Stimulated activated memory B cell treated with anti-CD40 and anti-IgM and Interleukin-4, amounts not matched to agents 10 μg/mL and 1 μg/mL and 100 μg/mL, for 72 hours (primary cell): ENCODE data around the gene TMEM178B.

Source experiments
- ATAC-seq: fragments of 150-1000 bp; cut with Tn5 transposase; 2 replicates; pipeline ENCODE4 v1.10.0; 2021
- H3K27ac Mint-ChIP-seq: one replicate; pipeline ENCODE4 v1.8.0; 2022; ENCODE audit warnings: mild to moderate bottlenecking, mixed read lengths
- H3K27me3 Mint-ChIP-seq: one replicate; pipeline ENCODE4 v1.8.0; 2022; ENCODE audit warnings: mixed read lengths
- H3K36me3 Mint-ChIP-seq: one replicate; pipeline ENCODE4 v1.8.0; 2022; ENCODE audit warnings: mixed read lengths
- H3K4me1 Mint-ChIP-seq: one replicate; pipeline ENCODE4 v1.8.0; 2022; ENCODE audit warnings: mixed read lengths
- H3K4me3 Mint-ChIP-seq: one replicate; pipeline ENCODE4 v1.8.0; 2022; ENCODE audit warnings: mild to moderate bottlenecking, moderate library complexity, mixed read lengths
- H3K9me3 Mint-ChIP-seq: one replicate; pipeline ENCODE4 v1.8.0; 2022; ENCODE audit warnings: mixed read lengths

TMEM178B gene

DNA sequence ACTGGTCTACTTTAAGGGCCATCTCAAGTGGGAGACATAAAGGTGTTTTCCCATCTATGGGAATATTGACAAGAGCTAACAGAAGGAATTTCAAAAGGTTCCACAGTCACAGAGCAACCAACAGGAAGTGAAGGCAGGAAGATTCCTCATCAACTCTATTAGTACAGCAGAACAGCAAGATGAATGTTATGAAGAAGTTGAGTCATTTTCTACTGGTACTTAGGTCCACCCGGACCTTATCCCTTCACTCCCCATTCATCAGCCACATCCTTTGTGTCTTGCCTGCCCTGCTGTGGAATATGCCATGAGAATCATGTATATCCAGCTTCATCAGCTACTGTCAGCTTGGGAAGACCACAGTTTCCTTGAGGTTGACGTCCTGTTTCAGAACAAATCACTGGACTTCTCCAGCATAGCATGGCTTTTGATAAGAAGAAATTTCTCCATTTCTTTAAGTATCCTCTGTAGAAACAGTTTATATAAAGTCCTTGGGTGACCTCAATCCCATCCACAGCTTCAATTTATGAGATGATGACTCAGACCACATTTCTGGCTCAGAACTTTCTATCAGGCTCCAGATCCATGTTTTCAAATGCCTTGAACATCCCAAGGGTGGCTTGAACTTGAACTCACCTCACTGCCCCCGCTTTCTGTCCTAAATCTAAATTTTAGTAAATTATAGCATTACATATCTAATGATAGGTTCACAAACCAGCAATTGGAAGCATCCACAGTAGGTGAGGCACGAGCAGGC, 392.5 kb downstream of the TMEM178B start:
- no peak for ATAC-seq
- H3K4me1 Mint-ChIP-seq = no peaks in the 10 kb centered on the region

DNA sequence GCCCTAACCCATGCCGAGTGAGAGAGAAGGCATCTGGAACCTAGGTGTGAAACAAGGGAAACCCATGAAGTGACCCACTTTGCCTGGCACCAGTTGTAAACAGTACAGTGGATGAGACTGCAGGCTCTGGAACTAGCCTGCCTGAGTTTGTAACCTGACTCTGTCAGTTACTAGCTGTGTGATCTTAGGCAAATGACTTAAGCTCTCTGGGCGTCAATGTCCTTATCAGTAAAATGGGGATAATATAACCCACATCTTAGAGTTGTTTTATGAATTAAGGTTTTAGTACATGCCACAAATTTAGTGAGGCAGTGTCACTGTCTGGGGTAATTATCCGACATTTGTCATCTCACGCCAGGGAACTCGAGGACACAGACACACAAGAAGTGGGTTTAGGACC, 394.5 kb downstream of the TMEM178B start:
- Mint-ChIP-seq H3K4me3 (no peak overlapping the region), H3K27ac (no peak overlapping the region), H3K9me3 (no peaks in the 10 kb centered on the region), H3K27me3 (peaks cover 18% of the 10 kb centered on the region), H3K36me3 (no peaks in the 10 kb centered on the region), H3K4me1 (no peaks in the 10 kb centered on the region)
- no peak for ATAC-seq

More for the DNA sequence above, 392.5 kb downstream of the TMEM178B start:
- no peak overlapping the region for H3K27ac Mint-ChIP-seq
- H3K9me3 Mint-ChIP-seq = no peaks in the 10 kb centered on the region
- no peaks in the 10 kb centered on the region for H3K36me3 Mint-ChIP-seq
- peaks cover 30% of the 10 kb centered on the region for H3K27me3 Mint-ChIP-seq
- no peak overlapping the region for H3K4me3 Mint-ChIP-seq

GRCh38 chr7:141475679-141476078, 401.8 kb downstream of the TMEM178B start:
- no peaks in the 10 kb centered on the region for H3K9me3 Mint-ChIP-seq
- H3K36me3 Mint-ChIP-seq = no peaks in the 10 kb centered on the region
- no peak overlapping the region for H3K4me3 Mint-ChIP-seq

DNA sequence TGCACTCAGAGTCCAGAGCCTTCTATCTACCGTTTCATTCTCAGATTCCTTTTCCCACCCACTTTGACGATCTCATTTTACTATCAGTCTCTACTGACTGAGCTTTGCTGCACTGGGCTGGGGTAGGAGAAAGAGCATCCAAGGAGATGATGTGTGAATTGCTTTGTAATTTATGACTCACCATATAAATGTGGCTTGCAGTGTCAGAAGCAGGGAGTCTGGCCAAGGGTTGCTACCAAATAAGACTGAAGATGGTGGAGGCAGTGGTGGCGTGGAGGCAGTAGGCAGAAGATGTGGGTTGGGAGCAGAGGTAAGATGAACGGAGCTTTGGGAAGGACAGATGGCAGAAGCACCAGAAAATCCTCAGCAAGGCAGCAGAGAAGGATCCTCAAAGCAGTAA, 404.0 kb downstream of the TMEM178B start:
- no peak overlapping the region for H3K4me3 Mint-ChIP-seq
- no peaks in the 10 kb centered on the region for H3K9me3 Mint-ChIP-seq
- H3K36me3 Mint-ChIP-seq = no peaks in the 10 kb centered on the region
- H3K27ac Mint-ChIP-seq = no peak overlapping the region
- H3K4me1 Mint-ChIP-seq = no peaks in the 10 kb centered on the region
- no peak for ATAC-seq
- H3K27me3 Mint-ChIP-seq = peaks cover 9% of the 10 kb centered on the region

More at GRCh38 chr7:141475679-141476078, 401.8 kb downstream of the TMEM178B start:
- no peak overlapping the region for H3K27ac Mint-ChIP-seq
- no peaks in the 10 kb centered on the region for H3K4me1 Mint-ChIP-seq
- ATAC-seq = no peak
- peaks cover 3% of the 10 kb centered on the region for H3K27me3 Mint-ChIP-seq

DNA sequence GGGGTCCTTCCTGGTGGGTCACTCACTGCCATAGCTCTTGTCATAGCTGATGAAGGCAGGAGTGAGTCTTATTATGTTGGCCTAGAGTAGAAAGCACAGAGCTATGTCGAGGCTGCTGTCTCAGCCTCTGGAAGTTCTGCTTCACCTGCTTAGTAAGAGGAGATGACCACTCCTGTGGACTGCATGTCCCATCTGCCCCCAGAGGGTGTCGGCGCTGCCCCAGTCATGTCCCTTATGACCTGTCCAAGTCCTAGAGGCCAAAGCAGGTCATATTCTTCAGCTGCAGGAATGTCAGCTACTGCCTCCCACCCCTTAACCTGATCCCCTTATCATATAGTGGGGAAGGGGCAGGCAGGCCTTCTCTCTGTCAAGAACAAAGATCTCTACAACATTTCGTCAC, 405.0 kb downstream of the TMEM178B start:
- no peak for ATAC-seq
- Mint-ChIP-seq H3K36me3 (no peaks in the 10 kb centered on the region), H3K4me3 (no peak overlapping the region), H3K27ac (no peak overlapping the region), H3K27me3 (peaks cover 14% of the 10 kb centered on the region), H3K4me1 (no peaks in the 10 kb centered on the region), H3K9me3 (no peaks in the 10 kb centered on the region)

GRCh38 chr7:141480953-141481352, 407.1 kb downstream of the TMEM178B start:
- Mint-ChIP-seq H3K9me3 (no peaks in the 10 kb centered on the region), H3K27ac (no peak overlapping the region), H3K4me1 (no peaks in the 10 kb centered on the region), H3K4me3 (no peak overlapping the region), H3K36me3 (no peaks in the 10 kb centered on the region), H3K27me3 (peaks cover 15% of the 10 kb centered on the region)
- ATAC-seq = no peak

- H3K4me1 Mint-ChIP-seq = no peaks in the 10 kb centered on the region
- no peaks in the 10 kb centered on the region for H3K36me3 Mint-ChIP-seq
- no peaks in the 10 kb centered on the region for H3K9me3 Mint-ChIP-seq
- no peak overlapping the region for H3K27ac Mint-ChIP-seq
- H3K27me3 Mint-ChIP-seq = peaks cover 15% of the 10 kb centered on the region
- no peak overlapping the region for H3K4me3 Mint-ChIP-seq
- no peak for ATAC-seq
Measured at GRCh38 chr7:141481971-141482370, 408.1 kb downstream of the TMEM178B start.

DNA sequence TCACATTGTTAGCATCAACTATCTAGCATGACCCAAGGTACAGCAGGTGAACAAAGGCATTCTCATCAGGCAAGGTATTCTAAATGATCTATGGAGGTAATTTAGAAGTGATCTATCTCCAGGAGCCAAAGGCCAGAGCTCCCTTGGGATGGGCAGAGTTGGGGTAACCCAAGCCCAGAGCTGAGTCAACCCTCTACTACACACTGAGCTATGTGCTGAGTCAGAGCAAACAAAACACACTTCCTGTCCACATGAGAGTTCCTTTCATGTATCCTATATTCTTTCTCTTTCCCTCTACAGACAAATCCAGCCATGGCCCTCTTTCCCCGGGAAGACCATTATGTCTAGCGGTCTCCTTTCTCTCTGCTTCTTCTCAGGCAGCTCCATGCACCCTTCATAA, 409.2 kb downstream of the TMEM178B start:
- H3K36me3 Mint-ChIP-seq = no peaks in the 10 kb centered on the region
- peaks cover 15% of the 10 kb centered on the region for H3K27me3 Mint-ChIP-seq
- no peak for ATAC-seq
- no peak overlapping the region for H3K27ac Mint-ChIP-seq
- H3K4me1 Mint-ChIP-seq = no peaks in the 10 kb centered on the region
- H3K4me3 Mint-ChIP-seq = no peak overlapping the region
- no peaks in the 10 kb centered on the region for H3K9me3 Mint-ChIP-seq

GRCh38 chr7:141484907-141485306, 411.0 kb downstream of the TMEM178B start:
- H3K27me3 Mint-ChIP-seq = peaks cover 15% of the 10 kb centered on the region
- H3K9me3 Mint-ChIP-seq = no peaks in the 10 kb centered on the region
- H3K4me1 Mint-ChIP-seq = no peaks in the 10 kb centered on the region
- no peak overlapping the region for H3K4me3 Mint-ChIP-seq
- no peak for ATAC-seq
- no peaks in the 10 kb centered on the region for H3K36me3 Mint-ChIP-seq
- no peak overlapping the region for H3K27ac Mint-ChIP-seq

DNA sequence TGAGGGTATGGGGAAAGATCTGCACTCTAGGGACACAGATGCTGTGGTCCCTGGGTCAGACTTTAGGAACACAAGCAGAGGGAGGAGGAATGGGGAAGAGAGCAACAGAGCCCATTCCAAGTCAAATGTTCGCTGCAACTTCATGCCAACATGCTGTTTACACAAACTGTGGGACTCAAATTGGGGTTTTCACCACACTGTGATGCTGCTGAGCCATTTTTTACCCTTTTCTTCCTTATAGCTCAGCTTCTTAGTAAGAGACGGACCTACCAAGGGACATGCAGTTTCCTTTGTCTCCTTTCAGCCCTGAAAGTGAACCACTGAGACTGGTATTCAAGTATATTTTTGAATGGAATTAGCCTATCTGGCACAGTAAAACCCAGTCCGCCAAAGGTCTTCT, 413.1 kb downstream of the TMEM178B start:
- H3K36me3 Mint-ChIP-seq = no peaks in the 10 kb centered on the region
- H3K27ac Mint-ChIP-seq = no peak overlapping the region
- H3K4me1 Mint-ChIP-seq = no peaks in the 10 kb centered on the region
- no peaks in the 10 kb centered on the region for H3K9me3 Mint-ChIP-seq
- no peak overlapping the region for H3K4me3 Mint-ChIP-seq
- no peak for ATAC-seq
- H3K27me3 Mint-ChIP-seq = peaks cover 6% of the 10 kb centered on the region

GRCh38 chr7:141490474-141490873, 416.6 kb downstream of the TMEM178B start:
- ATAC-seq = peak; percentile 42
- no peaks in the 10 kb centered on the region for H3K4me1 Mint-ChIP-seq
- no peaks in the 10 kb centered on the region for H3K36me3 Mint-ChIP-seq
- no peaks in the 10 kb centered on the region for H3K9me3 Mint-ChIP-seq
- H3K27me3 Mint-ChIP-seq = peaks cover 19% of the 10 kb centered on the region
- no peak overlapping the region for H3K4me3 Mint-ChIP-seq
- no peak overlapping the region for H3K27ac Mint-ChIP-seq

GRCh38 chr7:141495057-141495456, 421.2 kb downstream of the TMEM178B start:
- no peaks in the 10 kb centered on the region for H3K36me3 Mint-ChIP-seq
- H3K9me3 Mint-ChIP-seq = no peaks in the 10 kb centered on the region
- no peaks in the 10 kb centered on the region for H3K4me1 Mint-ChIP-seq
- no peak overlapping the region for H3K27ac Mint-ChIP-seq
- H3K27me3 Mint-ChIP-seq = peaks cover 32% of the 10 kb centered on the region
- ATAC-seq = no peak
- no peak overlapping the region for H3K4me3 Mint-ChIP-seq

- Mint-ChIP-seq H3K4me1 (no peaks in the 10 kb centered on the region), H3K36me3 (no peaks in the 10 kb centered on the region), H3K27ac (no peak overlapping the region), H3K4me3 (no peak overlapping the region), H3K27me3 (peaks cover 48% of the 10 kb centered on the region), H3K9me3 (no peaks in the 10 kb centered on the region)
- no peak for ATAC-seq
Measured at GRCh38 chr7:141497391-141497790, 423.5 kb downstream of the TMEM178B start.

DNA sequence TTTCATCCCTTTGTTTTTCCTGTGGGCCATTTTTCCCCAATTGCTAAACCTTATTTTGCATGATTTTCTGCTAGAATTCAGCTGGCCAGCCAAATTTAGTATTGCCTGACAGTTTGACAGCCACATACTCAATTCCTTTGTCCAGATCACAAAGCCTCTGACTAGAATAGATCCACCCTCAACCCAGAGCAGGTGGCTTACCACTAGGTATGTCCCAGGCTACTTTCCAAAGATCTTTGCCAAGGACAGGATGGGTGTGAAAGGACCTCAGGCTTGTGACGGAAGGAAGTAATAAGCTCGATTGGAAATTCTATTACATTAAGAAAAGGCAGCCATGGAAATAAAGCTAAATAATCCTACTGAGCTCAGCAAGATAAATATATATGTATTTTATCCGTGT, 426.7 kb downstream of the TMEM178B start:
- no peaks in the 10 kb centered on the region for H3K9me3 Mint-ChIP-seq
- no peaks in the 10 kb centered on the region for H3K36me3 Mint-ChIP-seq
- no peaks in the 10 kb centered on the region for H3K4me1 Mint-ChIP-seq
- no peak overlapping the region for H3K27ac Mint-ChIP-seq
- no peak overlapping the region for H3K4me3 Mint-ChIP-seq
- no peak for ATAC-seq
- H3K27me3 Mint-ChIP-seq = peaks cover 37% of the 10 kb centered on the region

GRCh38 chr7:141501451-141501850, 427.6 kb downstream of the TMEM178B start:
- Mint-ChIP-seq H3K27me3 (peaks cover 37% of the 10 kb centered on the region), H3K4me3 (no peak overlapping the region), H3K36me3 (no peaks in the 10 kb centered on the region), H3K27ac (no peak overlapping the region), H3K4me1 (no peaks in the 10 kb centered on the region), H3K9me3 (no peaks in the 10 kb centered on the region)
- no peak for ATAC-seq

DNA sequence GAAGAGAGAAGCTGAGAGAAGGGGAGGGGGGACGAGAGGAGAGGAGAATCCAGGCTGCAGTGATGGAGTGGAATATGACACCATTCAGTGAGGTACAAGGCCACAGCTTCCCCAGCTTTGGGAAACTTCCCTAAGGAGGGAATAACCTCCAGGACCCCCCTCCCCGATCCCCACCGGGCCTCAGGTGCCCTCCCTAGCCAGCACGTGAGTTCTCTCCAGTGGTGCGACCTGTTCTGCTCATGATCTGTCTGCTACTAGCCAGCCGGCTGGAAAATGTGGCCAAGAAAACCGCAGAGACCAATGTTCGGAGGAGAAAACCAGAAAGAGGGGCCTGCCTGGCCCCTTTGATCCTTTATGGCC, 437.4 kb downstream of the TMEM178B start:
- H3K36me3 Mint-ChIP-seq = no peaks in the 10 kb centered on the region
- H3K27me3 Mint-ChIP-seq = peaks cover 49% of the 10 kb centered on the region
- H3K4me1 Mint-ChIP-seq = peaks cover 24% of the 10 kb centered on the region
- ATAC-seq = no peak
- H3K9me3 Mint-ChIP-seq = peaks cover 4% of the 10 kb centered on the region
- no peak overlapping the region for H3K27ac Mint-ChIP-seq
- peak overlapping the region; percentile 64 for H3K4me3 Mint-ChIP-seq
